HG03108 (cell line): ENCODE data around the gene CARM1.
"Not testable (repeated sequence)": the region's sequence is repeated elsewhere in the genome, so short reads cannot be mapped to it uniquely, and the experiment has no call there.

Source experiments
- ATAC-seq: cut with Tn5 transposase; IDR thresholded peaks from one replicate; pipeline ENCODE4 v1.9.1; 2021; ENCODE audit warnings: moderate library complexity; ENCODE audit not compliant: unreplicated experiment

CARM1 gene

GRCh38 chr19:10870955-10871603, at the start of gene CARM1:
TSS of gene CARM1 (plus strand) at chr19:10871553. CDS start at chr19:10871703, 150 bp downstream.
- peak; percentile 80 for ATAC-seq

- no peak for ATAC-seq
Measured at GRCh38 chr19:10823690-10824089, 47.7 kb upstream of the CARM1 start.

GRCh38 chr19:10826231-10826630, 45.1 kb upstream of the CARM1 start:
- ATAC-seq: no peak

GRCh38 chr19:10826846-10827245, 44.5 kb upstream of the CARM1 start:
- no peak for ATAC-seq

- ATAC-seq: no peak
Measured at GRCh38 chr19:10828981-10829821, 42.2 kb upstream of the CARM1 start.

- no peak for ATAC-seq
Measured at GRCh38 chr19:10829967-10830366, 41.4 kb upstream of the CARM1 start.

- ATAC-seq: no peak
Measured at GRCh38 chr19:10830370-10830769, 41.0 kb upstream of the CARM1 start.

- ATAC-seq: no peak
Measured at GRCh38 chr19:10830931-10831779, 40.2 kb upstream of the CARM1 start.

GRCh38 chr19:10831987-10832938, 39.1 kb upstream of the CARM1 start:
- ATAC-seq: no peak

GRCh38 chr19:10832939-10833296, 38.4 kb upstream of the CARM1 start:
- ATAC-seq: no peak

GRCh38 chr19:10835089-10835753, 36.1 kb upstream of the CARM1 start:
- no peak for ATAC-seq

- peak; percentile 64 for ATAC-seq
Measured at GRCh38 chr19:10835754-10836478, 35.4 kb upstream of the CARM1 start, which contains the start of gene TMED1. TSS of gene TMED1 (minus strand) at chr19:10836212. CDS start at chr19:10836191, 21 bp downstream.

- ATAC-seq: peak; percentile 8
Measured at GRCh38 chr19:10836479-10837330, 34.6 kb upstream of the CARM1 start.

GRCh38 chr19:10837649-10838048, 33.7 kb upstream of the CARM1 start:
- ATAC-seq: not testable (repeated sequence)

- ATAC-seq: no peak
Measured at GRCh38 chr19:10838377-10838776, 33.0 kb upstream of the CARM1 start.

- no peak for ATAC-seq
Measured at GRCh38 chr19:10839114-10840050, 32.0 kb upstream of the CARM1 start.

- ATAC-seq: no peak
Measured at GRCh38 chr19:10842788-10843187, 28.6 kb upstream of the CARM1 start.
